HG02840 (cell line): Measurements from ENCODE around the gene SPATA4.
"Not testable (repeated sequence)": the region's sequence is repeated elsewhere in the genome, so short reads cannot be mapped to it uniquely, and the experiment has no call there.

Experiments used
- ATAC-seq: cut with Tn5 transposase; IDR thresholded peaks from one replicate; pipeline ENCODE4 v1.9.1; 2021; ENCODE audit warnings: mild to moderate bottlenecking, moderate library complexity, moderate number of reproducible peaks; ENCODE audit not compliant: unreplicated experiment, low FRiP score

SPATA4 gene

DNA sequence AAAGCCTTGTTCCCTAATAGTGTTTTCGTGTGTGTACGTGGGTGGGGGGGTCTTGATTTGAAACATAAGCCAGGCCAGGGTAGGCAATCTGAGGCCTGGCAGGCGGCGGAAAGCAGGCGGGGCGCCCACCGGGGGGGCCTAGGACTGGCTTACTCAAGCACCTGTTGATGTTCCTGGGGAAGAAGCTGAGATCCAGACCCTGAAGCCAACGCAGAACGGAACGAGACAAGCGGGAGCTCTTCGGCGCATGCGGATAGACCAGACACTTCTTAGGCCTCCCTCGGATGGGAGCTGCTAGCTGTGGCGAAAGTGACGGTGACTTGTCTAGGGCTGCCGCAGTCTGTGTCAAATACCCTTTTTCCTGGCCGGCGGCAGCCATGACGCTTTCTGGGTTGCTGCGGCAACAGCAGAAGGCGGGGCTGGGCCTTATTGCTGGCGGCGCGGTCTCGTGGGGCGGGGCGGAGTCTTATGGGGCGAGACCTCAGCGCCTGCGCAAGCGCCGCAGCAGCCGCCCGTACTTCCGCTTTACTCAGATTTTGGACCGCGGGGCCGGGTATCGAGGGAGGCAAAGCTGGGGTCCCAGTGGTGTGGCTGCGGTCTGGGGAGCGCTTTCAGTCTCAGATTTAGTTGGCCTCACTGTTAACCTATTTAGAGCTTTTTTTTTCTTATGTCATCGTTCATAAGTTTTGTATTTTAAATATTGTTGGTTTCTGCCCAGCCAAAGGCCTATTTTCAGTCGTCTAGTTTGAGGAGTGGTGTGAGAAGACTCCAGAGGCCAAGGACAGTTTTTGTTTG is at the start of gene SPATA4:
Gene SPATA4, minus strand, starts transcription at position 402 of the 795 bp plus-strand sequence. Its CDS starts 23 bp downstream, at position 379.
- ATAC-seq: peak; percentile 98

DNA sequence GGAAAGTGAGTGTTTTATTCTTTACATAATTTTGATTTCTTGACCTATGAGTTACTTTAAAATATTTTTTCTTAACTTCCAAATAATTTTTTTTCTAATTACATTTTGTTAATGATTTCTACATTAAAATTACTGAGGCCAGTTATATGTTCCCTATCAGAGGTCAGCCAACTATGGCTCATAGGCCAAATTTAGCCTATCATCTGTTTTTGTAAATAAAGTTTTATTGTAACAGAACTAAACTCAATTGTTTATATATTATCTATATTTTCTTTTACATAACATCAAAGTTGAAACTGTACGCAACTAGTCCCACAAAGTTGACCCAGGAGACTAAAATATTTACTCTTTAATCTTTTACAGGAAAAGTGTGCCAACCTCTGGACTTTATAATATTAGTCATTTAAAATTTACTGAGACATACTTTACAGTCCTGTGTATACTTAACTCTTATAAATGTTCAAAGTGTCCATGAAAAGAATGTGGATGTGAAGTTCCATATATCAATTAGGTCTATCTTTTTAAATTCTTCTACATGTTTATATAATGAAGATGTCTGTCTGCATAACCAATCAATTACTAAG is 47.5 kb upstream of the SPATA4 start:
- ATAC-seq: no peak

GRCh38 chr4:176241703-176242102 is 46.3 kb upstream of the SPATA4 start:
- ATAC-seq: no peak

DNA sequence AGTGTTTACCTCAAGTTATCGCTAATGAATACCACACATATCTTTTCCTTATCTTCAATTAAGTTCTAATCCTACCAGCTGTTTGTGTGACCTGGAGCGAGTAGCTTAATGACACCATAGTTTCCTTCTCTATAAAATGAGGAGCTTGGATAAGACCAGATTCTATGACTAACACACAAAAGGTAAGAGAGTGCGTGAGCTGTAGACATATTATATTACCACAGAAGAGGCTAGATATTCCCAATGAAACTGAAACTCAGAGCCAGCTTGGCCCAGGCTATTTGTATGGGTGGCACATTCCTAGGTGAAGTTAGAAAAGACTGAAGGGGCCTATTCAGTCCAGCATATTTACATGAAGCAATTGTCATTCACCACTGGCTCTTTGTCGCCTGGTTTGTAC is 43.4 kb upstream of the SPATA4 start:
- no peak for ATAC-seq

- no peak for ATAC-seq
Observed at GRCh38 chr4:176238157-176238610, 42.8 kb upstream of the SPATA4 start.

GRCh38 chr4:176236946-176237345 is 41.6 kb upstream of the SPATA4 start:
- no peak for ATAC-seq

DNA sequence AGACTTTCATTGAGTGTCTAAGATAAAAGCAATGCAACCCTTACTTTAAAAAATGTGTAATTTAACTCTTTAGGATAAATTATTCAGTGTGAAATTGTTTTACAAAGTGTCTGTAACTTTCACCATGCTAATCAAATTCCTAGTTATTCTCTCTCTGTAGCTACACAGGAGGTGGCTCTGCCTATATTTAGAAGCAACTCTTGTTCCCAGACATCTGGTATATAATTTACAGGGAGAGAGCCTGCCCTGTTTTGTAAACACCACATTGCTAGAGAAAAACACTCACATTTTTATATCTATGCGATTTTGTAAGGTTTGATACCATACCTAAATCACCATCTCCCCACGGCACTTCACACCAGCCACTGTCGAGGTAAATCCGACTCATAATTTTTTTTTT is 35.5 kb upstream of the SPATA4 start:
- ATAC-seq: no peak

DNA sequence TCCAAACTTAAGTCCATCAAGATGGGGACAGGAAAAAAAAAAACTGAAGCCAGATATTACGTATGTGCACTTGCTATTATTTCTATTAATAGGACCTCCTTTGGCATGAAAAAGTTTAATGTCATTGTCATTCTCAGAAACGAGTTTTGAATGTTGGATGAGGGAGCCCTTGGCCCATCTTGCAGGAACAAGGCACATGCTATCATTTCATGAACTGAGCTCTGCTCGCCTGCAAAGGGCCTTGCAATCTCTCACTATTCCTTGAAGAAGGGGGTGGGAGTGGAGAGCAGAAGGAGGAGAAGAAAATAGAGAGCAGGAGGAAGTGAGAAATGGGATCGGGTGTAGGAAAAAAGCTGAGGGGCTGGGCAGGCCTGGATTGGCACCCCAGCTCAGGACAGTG is 34.3 kb upstream of the SPATA4 start:
- ATAC-seq: no peak

GRCh38 chr4:176226736-176227135 is 31.4 kb upstream of the SPATA4 start:
- ATAC-seq: no peak

GRCh38 chr4:176223561-176223960 is 28.2 kb upstream of the SPATA4 start:
- no peak for ATAC-seq

DNA sequence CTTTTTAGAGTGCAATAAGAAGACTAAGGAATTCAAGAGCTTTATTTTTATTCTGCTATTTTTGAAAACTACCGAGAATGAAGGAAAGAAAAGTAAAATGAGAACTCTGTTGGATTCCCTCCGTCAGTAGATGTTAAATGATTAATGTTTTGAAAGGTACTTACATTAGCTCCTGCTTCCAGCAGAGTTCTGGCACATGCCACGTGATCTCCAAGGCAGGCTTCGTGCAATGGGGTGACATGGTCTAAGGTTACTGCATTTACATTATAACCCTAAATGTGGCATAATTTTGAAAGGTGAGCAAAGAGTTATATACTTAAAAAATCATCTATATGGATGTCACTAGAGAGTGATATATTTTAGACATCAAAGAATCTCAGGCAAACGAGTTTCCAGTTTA is 26.8 kb upstream of the SPATA4 start:
- no peak for ATAC-seq

DNA sequence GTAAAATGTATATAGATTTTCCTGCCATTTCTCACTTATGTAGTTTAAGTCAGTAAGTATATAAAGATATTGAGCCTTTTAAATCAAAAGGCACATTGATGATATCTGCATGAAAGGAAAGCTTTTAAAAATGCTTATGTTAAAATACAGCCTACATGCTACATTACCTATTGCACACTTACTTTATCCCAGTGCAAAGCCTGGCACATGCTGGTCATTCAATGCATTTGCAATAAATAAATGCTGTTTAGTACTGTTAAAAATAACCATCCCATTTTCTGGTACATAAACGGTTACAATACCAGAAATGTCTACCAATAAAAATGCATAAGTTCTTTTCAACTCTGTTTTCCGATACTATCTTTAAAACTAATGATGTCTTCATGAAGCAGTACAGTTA is 22.1 kb upstream of the SPATA4 start:
- ATAC-seq: no peak

DNA sequence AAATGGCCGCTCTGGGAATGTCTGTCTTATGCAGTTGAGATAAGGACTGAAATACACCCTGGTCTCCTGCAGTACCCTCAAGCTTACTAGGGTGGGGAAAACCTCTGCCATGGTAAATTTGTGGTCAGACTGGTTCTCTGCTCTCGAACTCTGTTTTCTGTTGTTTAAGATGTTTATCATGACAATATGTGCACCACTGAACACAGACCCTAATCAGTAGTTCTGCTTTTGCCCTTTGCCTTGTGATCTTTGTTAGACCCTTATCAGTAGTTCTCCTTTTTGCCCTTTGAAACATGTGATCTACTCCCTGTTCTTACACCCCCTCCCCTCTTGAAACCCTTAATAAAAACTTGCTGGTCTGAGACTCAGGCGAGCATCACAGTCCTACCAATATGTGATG is 17.0 kb upstream of the SPATA4 start:
- not testable (repeated sequence) for ATAC-seq

- no peak for ATAC-seq
Observed at GRCh38 chr4:176210579-176211296, 15.4 kb upstream of the SPATA4 start.

DNA sequence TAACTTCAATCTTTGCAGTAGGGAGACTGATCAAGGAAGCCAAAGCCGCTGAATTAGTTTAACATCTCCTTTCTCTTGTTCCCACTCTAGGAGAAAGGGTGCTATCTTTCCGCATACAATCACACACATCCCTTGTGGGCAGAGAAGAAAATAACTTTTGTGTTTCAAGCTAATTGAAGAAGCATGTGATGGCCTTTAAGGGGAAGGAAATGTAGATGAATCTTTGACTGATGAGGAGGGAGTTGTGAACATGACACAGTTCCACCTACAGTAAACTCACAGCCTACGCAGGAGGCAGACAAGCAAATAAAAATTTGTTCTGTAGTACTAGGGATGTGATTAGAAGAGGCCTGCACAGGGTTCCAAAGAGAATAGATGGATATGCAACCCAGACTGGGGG is 14.7 kb upstream of the SPATA4 start:
- no peak for ATAC-seq

GRCh38 chr4:176209535-176209934 is 14.2 kb upstream of the SPATA4 start:
- ATAC-seq: no peak

DNA sequence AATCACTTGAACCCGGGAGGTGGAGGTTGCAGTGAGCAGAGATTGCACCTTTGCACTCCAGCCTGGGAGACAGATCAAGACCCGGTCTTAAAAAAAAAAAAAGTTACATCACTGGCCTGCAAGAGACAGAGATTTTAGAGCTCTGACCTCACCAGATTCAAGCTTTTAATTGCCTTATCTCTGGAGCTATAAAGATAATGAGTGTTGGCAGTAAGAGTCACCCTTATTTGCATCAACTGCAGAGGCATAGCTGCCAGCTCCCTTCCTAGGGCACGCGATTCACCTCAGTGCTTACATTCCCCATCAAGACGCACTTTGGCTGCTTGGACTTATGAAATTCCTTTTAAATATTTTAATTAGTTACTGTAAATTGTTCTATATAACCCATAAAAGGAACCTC is 12.5 kb upstream of the SPATA4 start:
- ATAC-seq: no peak

DNA sequence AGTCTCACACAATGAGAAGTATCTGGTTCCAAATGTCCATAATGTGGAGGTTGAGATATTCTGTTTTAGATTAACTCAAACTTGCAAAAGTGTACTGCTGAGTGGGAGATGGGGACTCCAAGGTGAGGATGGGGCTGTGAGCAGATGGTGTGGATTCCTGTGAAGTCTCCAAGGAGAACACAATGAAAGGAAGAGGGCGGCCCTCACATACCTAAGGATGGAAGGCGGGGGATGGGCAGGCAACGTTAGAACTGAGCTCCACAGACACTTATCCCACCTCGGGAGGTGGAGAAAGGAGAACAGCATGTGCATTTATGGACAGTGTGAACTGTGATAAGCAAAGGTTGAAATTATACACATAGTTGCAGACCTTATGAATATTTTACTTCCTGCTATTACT is 9.9 kb upstream of the SPATA4 start:
- no peak for ATAC-seq

DNA sequence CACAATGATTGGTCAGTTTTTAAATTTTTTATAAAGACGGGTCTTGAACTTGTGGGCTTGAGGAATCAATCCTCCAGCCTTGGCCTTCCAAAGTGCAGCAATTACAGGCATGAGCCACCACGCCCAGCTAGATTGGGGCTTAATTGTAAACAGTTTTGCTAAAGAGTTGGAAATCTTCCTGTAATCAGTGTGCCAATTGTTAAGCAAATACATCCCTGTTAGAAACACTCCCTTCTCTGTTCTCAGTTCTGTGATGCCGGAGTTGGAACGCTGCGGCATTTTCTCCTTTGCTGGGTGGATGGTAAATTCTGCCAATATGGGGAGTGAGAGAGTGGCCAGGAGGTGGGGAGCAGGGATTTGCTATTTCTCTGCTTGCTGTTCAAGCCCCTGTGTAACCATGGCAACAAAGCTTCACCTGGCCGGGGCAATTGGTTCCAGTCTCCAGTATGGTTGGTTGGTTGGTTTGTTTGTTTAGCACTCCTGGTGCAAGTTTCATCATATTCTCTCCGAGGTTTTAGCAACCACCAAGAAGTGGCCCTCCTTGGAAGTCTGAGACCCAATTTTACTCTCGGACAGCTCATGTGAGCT is 3.0 kb upstream of the SPATA4 start:
- no peak for ATAC-seq

DNA sequence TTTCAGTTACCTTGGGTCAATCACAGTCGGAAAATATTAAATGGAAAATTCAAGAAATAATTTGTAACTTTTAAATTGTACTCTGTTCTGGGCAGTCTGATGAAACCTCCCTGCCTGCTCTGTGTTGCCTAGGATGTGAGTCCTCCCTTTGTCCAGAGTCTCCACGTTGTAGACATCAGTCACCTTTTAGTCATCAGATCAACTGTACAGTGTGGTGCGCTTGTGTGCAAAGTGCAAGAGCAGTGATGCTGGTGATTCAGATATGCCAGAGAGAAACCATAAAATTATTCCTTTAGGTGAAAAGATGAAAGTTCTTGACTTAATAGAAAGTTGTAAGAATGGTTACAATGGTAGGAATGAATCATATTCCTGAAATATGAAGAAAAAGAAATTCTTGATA is 1.4 kb downstream of the SPATA4 start:
- ATAC-seq: no peak

DNA sequence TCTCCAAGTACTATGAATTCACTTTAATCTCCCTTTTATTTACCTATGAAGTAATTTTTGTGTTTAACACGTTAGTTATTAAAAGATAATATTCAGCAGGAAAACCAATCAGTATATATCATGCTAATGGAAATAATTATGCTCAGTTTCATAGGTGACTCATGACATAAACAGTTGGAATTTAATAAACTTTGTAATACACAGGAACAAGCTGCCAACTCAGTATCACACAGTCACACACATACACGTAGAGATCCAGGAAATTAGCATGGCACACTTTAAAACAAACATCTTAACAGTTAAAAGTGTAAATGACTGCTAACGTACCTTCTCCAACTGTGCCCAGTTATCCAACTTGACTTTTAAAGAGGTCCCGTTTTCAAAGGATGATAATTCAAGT is 2.3 kb downstream of the SPATA4 start:
- ATAC-seq: no peak
